ENCODE measurements around the gene RAP1GAP. TPM values are rescaled to one million over a fixed set of nuclear protein-coding genes. Genes with fewer than 3 reads are reported as not detected.

RAP1GAP gene
- total and polyA plus RNA-seq, 3 donors from 2014 or later: 7.4 to 8.4 (median 8.0) TPM

GRCh38 chr1:21691739-21692138 lies 22.6 kb upstream of the RAP1GAP start:
- no peaks in the 10 kb centered on the region for H3K27me3 ChIP-seq
- H3K4me1 ChIP-seq: no peaks in the 10 kb centered on the region
- DNase-seq: no peak
- TF ChIP-seq CTCF (IDR thresholded peaks at IDR 0.05): no peak
- TF ChIP-seq POLR2A (IDR thresholded peaks at IDR 0.05): no peak
- WGBS, 2 donors: 70 to 75% methylated on average over 3 of the region's 3 CpGs
- H3K36me3 ChIP-seq (ENCODE audit: low read depth, missing control alignments): no peaks in the 10 kb centered on the region
- H3K9me3 ChIP-seq: no peaks in the 10 kb centered on the region
- intact Hi-C loops (cut with DNase I; ENCODE audit: low total_unique reads): no loop called here
- no peak overlapping the region for H3K27ac ChIP-seq
- H3K4me3 ChIP-seq: no peak overlapping the region

DNA sequence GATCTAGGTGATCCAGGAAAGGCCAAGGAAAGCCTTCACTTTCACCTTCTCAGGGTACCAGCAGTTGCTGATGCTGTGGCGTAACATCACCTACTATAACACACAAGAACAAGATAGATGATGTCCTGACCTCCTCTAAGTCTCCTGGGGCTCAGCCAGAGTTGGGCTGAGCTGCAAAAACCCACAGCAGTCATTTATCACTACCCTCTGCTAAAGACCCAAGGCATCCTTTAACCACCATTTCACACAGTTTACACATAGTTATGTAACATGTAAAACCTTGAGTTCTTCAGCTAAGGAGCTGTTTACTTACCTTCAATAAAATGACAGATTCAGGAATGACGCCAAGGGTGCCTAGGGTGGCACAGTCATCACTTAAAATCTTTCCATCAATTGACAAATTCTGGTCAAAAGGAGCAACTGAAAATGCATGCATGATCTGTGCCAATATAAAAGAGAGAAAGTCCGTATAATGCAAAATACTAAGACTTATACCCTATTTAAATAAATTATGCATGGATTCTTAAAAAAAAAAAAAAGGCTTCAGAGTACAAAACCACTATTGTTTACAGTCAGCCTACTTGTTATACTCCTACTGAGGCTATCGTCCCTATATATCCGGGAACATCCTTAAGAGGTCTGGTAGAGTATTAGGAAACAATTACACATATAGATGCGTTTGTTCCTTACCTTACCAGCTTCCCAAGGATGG lies 20.7 kb upstream of the RAP1GAP start:
- no peaks in the 10 kb centered on the region for H3K4me1 ChIP-seq
- DNase-seq: no peak
- no peaks in the 10 kb centered on the region for H3K36me3 ChIP-seq (ENCODE audit: low read depth, missing control alignments)
- H3K27ac ChIP-seq: no peak overlapping the region
- no peaks in the 10 kb centered on the region for H3K27me3 ChIP-seq
- H3K4me3 ChIP-seq: no peak overlapping the region
- no peaks in the 10 kb centered on the region for H3K9me3 ChIP-seq
- WGBS, 2 donors: 96% methylated on average over 5 to 6 of the region's 6 CpGs
- TF ChIP-seq POLR2A (IDR thresholded peaks at IDR 0.05): no peak
- TF ChIP-seq CTCF (IDR thresholded peaks at IDR 0.05): no peak
- intact Hi-C loops (cut with DNase I; ENCODE audit: low total_unique reads): no loop called here

DNA sequence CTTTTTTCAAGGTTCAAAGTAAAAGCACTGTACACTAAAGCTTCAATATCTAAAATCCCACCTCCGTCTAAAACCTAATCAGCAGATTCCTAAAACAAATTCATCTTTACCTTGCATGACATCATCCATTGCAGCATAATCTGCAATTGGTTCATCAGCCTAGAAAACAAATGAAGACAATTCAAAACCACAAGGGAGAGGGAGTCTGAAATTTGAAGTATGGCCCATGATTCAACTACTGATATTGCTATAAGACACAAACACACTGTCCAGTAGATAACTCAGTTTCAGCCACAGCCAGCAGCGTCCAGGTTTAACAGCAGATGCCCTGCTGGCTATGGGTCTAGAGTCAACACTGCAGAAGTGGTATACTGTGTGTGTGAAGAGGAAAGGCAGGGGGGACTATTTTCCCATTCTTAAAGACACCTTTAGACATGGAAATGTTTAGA lies 17.9 kb upstream of the RAP1GAP start:
- DNase-seq: no peak
- intact Hi-C loops (cut with DNase I; ENCODE audit: low total_unique reads): no loop called here
- Histone ChIP-seq H3K4me1 (no peaks in the 10 kb centered on the region), H3K4me3 (no peak overlapping the region), H3K27ac (no peak overlapping the region), H3K9me3 (no peaks in the 10 kb centered on the region), H3K27me3 (no peaks in the 10 kb centered on the region), H3K36me3 (ENCODE audit: low read depth, missing control alignments) (peaks cover 4% of the 10 kb centered on the region)
- 96 to 100% methylated on average over 2 of the region's 2 CpGs for WGBS, 2 donors
- TF ChIP-seq CTCF (IDR thresholded peaks at IDR 0.05): no peak

- Histone ChIP-seq H3K9me3 (no peaks in the 10 kb centered on the region), H3K27ac (no peak overlapping the region), H3K36me3 (ENCODE audit: low read depth, missing control alignments) (peaks cover 4% of the 10 kb centered on the region), H3K27me3 (no peaks in the 10 kb centered on the region), H3K4me3 (no peak overlapping the region), H3K4me1 (no peaks in the 10 kb centered on the region)
- 95 to 99% methylated on average over 4 of the region's 4 CpGs for WGBS, 2 donors
- no peak for DNase-seq
- no peak for TF ChIP-seq CTCF (IDR thresholded peaks at IDR 0.05)
- TF ChIP-seq POLR2A (IDR thresholded peaks at IDR 0.05): no peak
- intact Hi-C loops (cut with DNase I; ENCODE audit: low total_unique reads): no loop called here
Observed at GRCh38 chr1:21685946-21686678, 17.0 kb upstream of the RAP1GAP start.
